LHCN-M2 (cell line): ENCODE data around the gene CBY3. TPM values are rescaled to one million over a fixed set of nuclear protein-coding genes. Genes with fewer than 3 reads are reported as not detected.
"Not testable (repeated sequence)": the region's sequence is repeated elsewhere in the genome, so short reads cannot be mapped to it uniquely, and the experiment has no call there.

Experiments used
- DNase-seq: peaks from one replicate; pipeline ENCODE4 v3.0.0-alpha.2; 2012; ENCODE audit warnings: low read depth
- polyA plus RNA-seq: library from polyadenylated mRNA; unstranded; fragments of >200 nt; gene quantifications from one replicate; pipeline ENCODE4 v1.2.1, GENCODE V29; 2012; ENCODE audit warnings: missing spikeins
- total RNA-seq: library from RNA; depleted of rRNA; stranded (reverse); fragments of >200 nt; gene quantifications from 2 replicates; pipeline ENCODE4 v1.2.3, GENCODE V29; 2014; rRNA removed

The CBY3 gene
- not detected in 2 replicates for total RNA-seq
- polyA plus RNA-seq = 0.21 TPM

GRCh38 chr5:179680780-179681401, at the start of gene CBY3:
TSS of gene CBY3 (minus strand) at chr5:179681034. CDS start at chr5:179680918, 116 bp downstream.
- no peak for DNase-seq

DNA sequence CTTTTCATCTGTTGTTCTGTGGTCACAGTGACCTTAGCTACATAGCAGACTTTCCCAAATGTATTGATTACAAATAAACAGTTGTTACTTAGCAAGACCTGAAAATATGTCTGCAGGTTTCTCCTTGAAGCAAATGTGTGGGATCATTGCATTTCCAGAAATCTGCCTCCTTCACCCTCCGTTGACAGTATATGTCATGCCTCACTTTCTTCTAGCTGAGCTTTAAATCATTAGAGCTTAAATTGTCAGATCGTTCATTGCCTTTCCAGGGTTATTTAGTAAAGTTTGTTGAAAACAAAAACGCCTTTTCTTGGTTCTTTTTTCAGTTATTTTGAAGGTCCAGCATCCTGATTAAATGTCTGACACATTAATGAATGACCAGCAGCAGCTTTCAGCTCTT, 49.5 kb upstream of the CBY3 start:
- DNase-seq = no peak

- no peak for DNase-seq
Measured at GRCh38 chr5:179729727-179730126, 48.9 kb upstream of the CBY3 start.

DNA sequence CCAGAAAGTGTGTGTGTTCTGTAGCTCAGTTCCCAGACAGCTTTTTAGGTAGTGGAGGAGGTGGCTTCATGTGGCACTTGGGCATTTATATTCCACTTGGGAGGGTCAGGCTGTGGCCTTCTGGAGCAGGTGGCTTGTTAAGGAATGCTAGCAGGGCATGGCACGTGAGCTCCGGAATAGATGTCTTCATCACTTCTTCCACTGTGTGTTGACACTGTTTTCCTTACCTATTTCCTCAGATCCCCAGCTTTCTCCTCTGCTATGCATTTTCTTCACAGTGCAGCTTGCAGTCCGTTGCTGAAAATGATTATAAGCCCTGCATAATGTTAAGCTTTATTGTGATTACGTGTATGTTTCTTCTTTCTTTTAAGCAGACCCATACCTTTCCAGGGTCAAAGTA, 48.5 kb upstream of the CBY3 start:
- no peak for DNase-seq

DNA sequence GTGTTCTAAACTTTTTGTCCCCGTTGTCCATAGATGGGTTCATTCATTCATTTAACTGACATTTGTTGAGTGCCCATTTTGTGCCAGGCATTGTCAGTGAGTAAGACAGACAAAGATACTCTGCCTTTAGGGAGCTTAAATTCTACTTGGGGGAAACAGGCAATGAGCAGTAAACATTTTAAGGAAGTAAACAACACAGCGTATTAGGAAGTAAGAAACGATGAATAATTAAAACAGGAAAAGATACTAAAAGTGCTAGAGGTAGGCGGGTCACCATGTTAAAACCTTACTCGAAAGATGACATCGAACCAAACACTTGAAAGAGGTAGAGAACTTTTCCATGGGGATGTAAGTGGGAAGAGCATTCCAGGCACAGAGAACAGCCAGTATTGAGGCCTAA, 46.3 kb upstream of the CBY3 start:
- no peak for DNase-seq

- DNase-seq = no peak
Measured at GRCh38 chr5:179724163-179724562, 43.3 kb upstream of the CBY3 start.

- peak; percentile 43 for DNase-seq
Measured at GRCh38 chr5:179720222-179720621, 39.4 kb upstream of the CBY3 start.

- DNase-seq = no peak
Measured at GRCh38 chr5:179716286-179716685, 35.5 kb upstream of the CBY3 start.

DNA sequence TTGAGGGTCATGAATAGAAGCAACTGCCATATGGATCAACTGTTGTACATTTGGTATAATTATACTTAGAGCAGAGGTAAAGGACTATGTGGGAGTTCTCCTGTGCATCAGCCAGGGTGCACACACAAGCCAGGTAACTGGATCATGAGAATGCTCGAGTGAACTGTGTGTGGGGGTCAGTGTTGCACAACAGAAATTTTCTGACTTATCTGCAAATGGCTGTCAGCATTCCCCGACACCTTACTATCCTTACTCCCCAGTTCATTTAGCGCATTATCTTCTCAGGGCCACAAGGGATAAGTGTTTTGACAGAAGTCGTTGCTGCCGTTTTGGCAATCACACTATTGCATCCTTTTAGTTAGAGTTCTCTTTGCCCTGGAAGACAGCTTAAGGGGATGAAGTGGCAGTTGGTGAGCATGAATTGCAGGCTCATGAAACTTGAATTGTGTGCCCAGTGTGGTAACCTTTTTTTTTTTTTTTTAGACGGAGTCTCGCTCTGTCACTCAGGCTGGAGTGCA, 19.6 kb upstream of the CBY3 start:
- DNase-seq = peak; percentile 12

- DNase-seq = peak; percentile 61
Measured at GRCh38 chr5:179699616-179700237, 18.9 kb upstream of the CBY3 start.

- DNase-seq = no peak
Measured at GRCh38 chr5:179698935-179699615, 18.2 kb upstream of the CBY3 start, which contains the start of gene CANX. TSS of gene CANX (plus strand) at chr5:179698967. CDS start at chr5:179705682, 6,715 bp downstream.

DNA sequence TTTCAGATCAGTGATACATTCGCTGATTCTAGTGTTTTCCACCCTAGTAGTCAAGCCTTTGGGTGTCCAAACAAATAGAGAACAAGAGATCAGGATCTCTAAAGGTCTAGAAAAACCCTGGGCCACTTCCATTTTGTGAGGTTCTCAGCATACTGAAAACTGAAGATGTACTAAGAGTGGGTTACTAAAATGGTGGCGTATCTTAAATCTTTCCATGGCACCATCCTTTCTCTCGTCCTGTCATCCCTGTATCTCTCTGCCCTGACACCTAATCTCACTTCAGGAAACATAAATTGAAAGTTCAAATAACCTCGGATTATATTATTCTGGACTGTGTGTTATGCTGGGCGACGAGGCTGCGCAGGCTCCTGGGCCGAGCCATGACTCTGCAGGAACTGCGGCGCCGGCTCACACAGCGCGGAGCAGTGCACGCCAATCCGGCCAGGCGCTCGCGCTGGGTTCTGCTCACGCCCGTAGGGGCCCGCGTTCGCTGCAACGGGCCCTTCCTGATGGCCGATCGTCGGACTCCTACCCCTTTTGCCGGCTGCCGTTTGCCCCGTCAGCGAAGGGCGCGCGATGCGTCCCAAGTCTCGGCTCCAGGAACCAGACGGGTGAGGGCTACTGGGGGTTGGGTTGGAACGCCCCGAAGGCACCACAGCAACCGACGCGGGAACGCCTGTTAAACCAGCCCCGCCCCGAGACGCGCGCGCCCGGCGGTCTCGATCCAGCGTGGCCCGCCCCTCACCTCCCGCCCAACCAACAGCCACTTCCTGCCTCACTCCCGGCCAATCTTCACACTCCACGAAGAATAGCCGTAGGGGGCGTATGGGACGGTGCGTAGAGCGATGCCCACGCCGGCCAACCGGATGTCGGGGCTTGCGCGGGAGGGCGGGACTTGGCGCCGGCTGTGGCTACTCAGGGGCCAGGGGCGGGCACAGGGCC, 17.4 kb upstream of the CBY3 start:
- peak; percentile 99 for DNase-seq

GRCh38 chr5:179697543-179697942, 16.7 kb upstream of the CBY3 start:
- not testable (repeated sequence) for DNase-seq

- DNase-seq = no peak
Measured at GRCh38 chr5:179697108-179697507, 16.3 kb upstream of the CBY3 start.

GRCh38 chr5:179696603-179697002, 15.8 kb upstream of the CBY3 start:
- no peak for DNase-seq

GRCh38 chr5:179694561-179694960, 13.7 kb upstream of the CBY3 start:
- DNase-seq = no peak

DNA sequence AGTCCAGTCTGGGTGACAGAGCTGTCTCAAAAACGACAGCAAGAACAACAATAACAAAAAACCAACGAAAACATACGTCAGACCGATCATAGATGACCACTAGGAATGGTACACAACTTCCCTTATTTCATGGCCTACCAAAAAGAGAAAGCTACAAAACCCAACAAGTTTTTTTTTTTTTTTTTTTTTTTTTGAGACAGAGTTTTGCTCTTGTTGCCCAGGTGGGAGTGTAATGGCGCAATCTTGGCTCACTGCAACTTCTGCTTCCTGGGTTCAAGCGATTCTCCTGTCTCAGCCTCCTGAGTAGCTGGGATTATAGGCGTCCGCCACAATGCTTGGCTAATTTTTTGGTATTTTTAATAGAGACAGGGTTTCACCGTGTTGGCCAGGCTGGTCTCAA, 8.4 kb upstream of the CBY3 start:
- not testable (repeated sequence) for DNase-seq

- no peak for DNase-seq
Measured at GRCh38 chr5:179680014-179680779, 637 bp downstream of the CBY3 start.

GRCh38 chr5:179679014-179679674, 1.7 kb downstream of the CBY3 start:
- DNase-seq = peak; percentile 23
